Loucy (cell line): ENCODE measurements around the gene DQX1.

Source experiments
- H2AFZ ChIP-seq: fragments of 200-600 bp; sonication (generic); 2 replicates; pipeline ENCODE4 v1.6.0; 2016; ENCODE audit warnings: antibody characterized with exemption, mild to moderate bottlenecking, low read length, moderate library complexity
- H3F3A ChIP-seq: fragments of 200-600 bp; 2 replicates; pipeline ENCODE4 v1.6.0; 2016; ENCODE audit warnings: antibody characterized with exemption, low read depth, mild to moderate bottlenecking
- H3K27me3 ChIP-seq: fragments of 200-600 bp; sonication (generic); 2 replicates; pipeline ENCODE4 v1.6.1; 2014; ENCODE audit warnings: low read length, mild to moderate bottlenecking; ENCODE audit not compliant: insufficient read depth, poor library complexity, severe bottlenecking
- H3K36me3 ChIP-seq: fragments of 200-600 bp; sonication (generic); 2 replicates; pipeline ENCODE4 v1.6.1; 2016; ENCODE audit warnings: low read length; ENCODE audit not compliant: insufficient read depth
- H3K4me1 ChIP-seq: fragments of 200-600 bp; sonication (generic); 2 replicates; pipeline ENCODE4 v1.5.1; 2014; ENCODE audit warnings: low read length, mild to moderate bottlenecking; ENCODE audit not compliant: insufficient read depth, poor library complexity, severe bottlenecking
- H3K4me2 ChIP-seq: fragments of 200-600 bp; sonication (generic); 2 replicates; pipeline ENCODE4 v1.6.0; 2014; ENCODE audit warnings: antibody characterized with exemption, low read length, low read depth, mild to moderate bottlenecking; ENCODE audit not compliant: poor library complexity, severe bottlenecking
- H3K4me3 ChIP-seq: fragments of 200-600 bp; sonication (generic); 2 replicates; pipeline ENCODE4 v1.5.1; 2014; ENCODE audit warnings: low read length, mild to moderate bottlenecking, mixed read lengths; ENCODE audit not compliant: poor library complexity, severe bottlenecking
- H3K79me2 ChIP-seq: fragments of 200-600 bp; sonication (generic); 2 replicates; pipeline ENCODE4 v1.6.1; 2014; ENCODE audit warnings: low read length; ENCODE audit not compliant: insufficient read depth
- H3K9ac ChIP-seq: fragments of 200-600 bp; sonication (generic); 2 replicates; pipeline ENCODE4 v1.6.0; 2014; ENCODE audit warnings: mild to moderate bottlenecking, low read depth, low read length, moderate library complexity; ENCODE audit not compliant: poor library complexity, severe bottlenecking
- H3K9me2 ChIP-seq: fragments of 200-600 bp; sonication (generic); replicated peaks from 2 replicates; pipeline ENCODE4 v1.6.1; 2016; ENCODE audit warnings: low read depth, low read length, mixed read lengths
- H3K9me3 ChIP-seq: fragments of 200-600 bp; sonication (generic); 2 replicates; pipeline ENCODE4 v1.6.1; 2014; ENCODE audit warnings: mild to moderate bottlenecking, antibody characterized with exemption, low read length, low read depth; ENCODE audit not compliant: insufficient read depth
- H4K20me1 ChIP-seq: fragments of 200-600 bp; sonication (generic); 2 replicates; pipeline ENCODE4 v1.6.0; 2014; ENCODE audit warnings: antibody characterized with exemption, low read length, mild to moderate bottlenecking; ENCODE audit not compliant: insufficient read depth, poor library complexity, severe bottlenecking
- EZH2phosphoT487 ChIP-seq: fragments of 200-600 bp; IDR thresholded peaks from 2 replicates; pipeline ENCODE4 v1.6.1; 2018; ENCODE audit warnings: antibody characterized with exemption, mild to moderate bottlenecking, moderate library complexity, borderline replicate concordance
- TF ChIP-seq, protein P1 (sequence below): fragments of 200-600 bp; sonication (generic); conservative IDR thresholded peaks from 2 replicates; pipeline ENCODE4 v1.5.1; 2014; ENCODE audit warnings: mild to moderate bottlenecking, antibody characterized with exemption, low read length

The DQX1 gene

GRCh38 chr2:74493546-74493945 lies 32.5 kb downstream of the DQX1 start:
- no peaks in the 10 kb centered on the region for H3K4me1 ChIP-seq
- no peaks in the 10 kb centered on the region for H3K9me2 ChIP-seq
- no peak overlapping the region for H3K4me3 ChIP-seq
- no peak overlapping the region for H2AFZ ChIP-seq
- H3F3A ChIP-seq: no peaks in the 10 kb centered on the region
- no peaks in the 10 kb centered on the region for H3K79me2 ChIP-seq
- H3K9me3 ChIP-seq: no peaks in the 10 kb centered on the region
- TF ChIP-seq, protein P1, sequence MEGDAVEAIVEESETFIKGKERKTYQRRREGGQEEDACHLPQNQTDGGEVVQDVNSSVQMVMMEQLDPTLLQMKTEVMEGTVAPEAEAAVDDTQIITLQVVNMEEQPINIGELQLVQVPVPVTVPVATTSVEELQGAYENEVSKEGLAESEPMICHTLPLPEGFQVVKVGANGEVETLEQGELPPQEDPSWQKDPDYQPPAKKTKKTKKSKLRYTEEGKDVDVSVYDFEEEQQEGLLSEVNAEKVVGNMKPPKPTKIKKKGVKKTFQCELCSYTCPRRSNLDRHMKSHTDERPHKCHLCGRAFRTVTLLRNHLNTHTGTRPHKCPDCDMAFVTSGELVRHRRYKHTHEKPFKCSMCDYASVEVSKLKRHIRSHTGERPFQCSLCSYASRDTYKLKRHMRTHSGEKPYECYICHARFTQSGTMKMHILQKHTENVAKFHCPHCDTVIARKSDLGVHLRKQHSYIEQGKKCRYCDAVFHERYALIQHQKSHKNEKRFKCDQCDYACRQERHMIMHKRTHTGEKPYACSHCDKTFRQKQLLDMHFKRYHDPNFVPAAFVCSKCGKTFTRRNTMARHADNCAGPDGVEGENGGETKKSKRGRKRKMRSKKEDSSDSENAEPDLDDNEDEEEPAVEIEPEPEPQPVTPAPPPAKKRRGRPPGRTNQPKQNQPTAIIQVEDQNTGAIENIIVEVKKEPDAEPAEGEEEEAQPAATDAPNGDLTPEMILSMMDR: no peak
- no peak for TF ChIP-seq EZH2phosphoT487
- H4K20me1 ChIP-seq: no peaks in the 10 kb centered on the region
- H3K9ac ChIP-seq: no peak overlapping the region
- H3K27me3 ChIP-seq: no peaks in the 10 kb centered on the region
- H3K36me3 ChIP-seq: peaks cover 40% of the 10 kb centered on the region; the same call in 1 of the 2 replicates
- no peak overlapping the region for H3K4me2 ChIP-seq

DNA sequence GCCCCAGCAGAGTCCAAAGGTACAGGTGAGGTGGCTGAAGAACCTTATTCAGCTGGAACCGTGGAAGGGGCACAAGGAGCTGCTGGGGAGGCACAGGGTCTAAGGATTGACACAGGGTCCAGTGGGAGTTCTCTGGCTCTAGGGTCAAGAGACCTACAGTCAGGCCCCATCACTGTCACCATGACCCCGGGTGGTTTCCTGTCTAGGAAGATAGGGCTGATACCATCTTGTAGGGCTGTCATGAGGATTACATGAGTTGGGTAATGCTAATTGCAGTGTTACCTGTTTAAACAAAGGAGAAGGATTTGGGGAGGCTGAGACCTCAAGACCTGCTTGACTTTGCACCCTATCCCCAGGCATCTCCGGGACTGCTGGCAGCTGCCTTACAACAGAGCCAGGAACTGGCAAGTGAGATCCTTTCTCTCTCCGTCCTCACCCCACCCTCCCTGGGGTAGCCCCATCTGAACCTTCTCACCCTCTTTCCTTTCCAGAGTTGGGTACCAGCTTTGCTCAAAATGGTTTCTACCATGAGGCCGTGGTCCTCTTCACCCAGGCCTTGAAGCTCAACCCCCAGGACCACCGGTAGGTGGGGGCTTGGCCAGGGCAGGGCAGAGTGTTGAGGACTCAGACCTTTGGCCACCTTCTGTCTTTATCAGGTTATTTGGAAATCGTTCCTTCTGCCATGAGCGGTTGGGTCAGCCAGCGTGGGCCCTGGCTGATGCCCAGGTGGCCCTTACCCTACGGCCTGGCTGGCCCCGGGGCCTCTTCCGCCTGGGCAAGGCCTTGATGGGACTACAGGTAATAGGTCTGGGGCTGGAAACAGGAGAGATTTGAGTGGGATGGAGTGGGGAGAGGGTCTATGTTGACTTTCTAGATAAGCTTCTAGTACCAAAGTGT lies 34.1 kb downstream of the DQX1 start:
- Histone ChIP-seq H3K9me3 (no peaks in the 10 kb centered on the region), H4K20me1 (no peaks in the 10 kb centered on the region), H2AFZ (no peak overlapping the region), H3K4me3 (no peak overlapping the region), H3K36me3 (peaks cover 40% of the 10 kb centered on the region; the same call in 1 of the 2 replicates), H3K27me3 (no peaks in the 10 kb centered on the region), H3K4me2 (no peak overlapping the region), H3K9me2 (no peaks in the 10 kb centered on the region), H3K9ac (no peak overlapping the region), H3K79me2 (no peaks in the 10 kb centered on the region), H3F3A (no peaks in the 10 kb centered on the region), H3K4me1 (no peaks in the 10 kb centered on the region)
- TF ChIP-seq EZH2phosphoT487: no peak
- TF ChIP-seq, protein P1: no peak

DNA sequence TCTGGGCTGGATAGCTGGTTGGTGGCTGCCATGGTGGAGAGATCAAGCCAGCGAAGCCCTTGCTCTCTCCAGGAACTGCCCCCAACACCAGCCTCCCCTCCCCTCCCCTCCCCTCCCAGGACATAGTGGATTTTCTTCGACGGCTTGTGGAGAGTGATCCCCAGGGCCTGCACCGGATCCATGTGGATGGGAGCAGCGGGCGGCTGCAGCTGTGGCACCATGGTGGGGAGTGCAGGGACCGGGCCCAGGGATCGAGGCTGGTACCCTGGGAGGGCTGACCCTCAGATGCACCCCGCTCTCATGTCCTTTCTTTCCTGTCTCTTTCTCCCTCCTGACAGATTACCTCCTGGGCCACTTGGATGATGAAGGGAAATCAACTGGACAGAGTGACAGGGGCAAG lies 36.1 kb downstream of the DQX1 start:
- H3K9me3 ChIP-seq: no peaks in the 10 kb centered on the region
- H3K9me2 ChIP-seq: no peaks in the 10 kb centered on the region
- no peak overlapping the region for H3K9ac ChIP-seq
- H3K79me2 ChIP-seq: 0 out of 2 replicates have a peak, but pooled peaks cover 5% of the 10 kb centered on the region
- no peak overlapping the region for H3K4me2 ChIP-seq
- H3F3A ChIP-seq: no peaks in the 10 kb centered on the region
- no peak for TF ChIP-seq EZH2phosphoT487
- TF ChIP-seq, protein P1: no peak
- no peaks in the 10 kb centered on the region for H3K27me3 ChIP-seq
- H3K4me1 ChIP-seq: no peaks in the 10 kb centered on the region
- H4K20me1 ChIP-seq: no peaks in the 10 kb centered on the region
- H3K36me3 ChIP-seq: peaks cover 40% of the 10 kb centered on the region; the same call in 1 of the 2 replicates
- no peak overlapping the region for H3K4me3 ChIP-seq
- H2AFZ ChIP-seq: no peak overlapping the region
